ENCODE data around the gene VLDLR. TPM values are rescaled to one million over a fixed set of nuclear protein-coding genes. Genes with fewer than 3 reads are reported as not detected.

VLDLR gene
- 5.7 and 7.3 TPM in 2 replicates for total RNA-seq

GRCh38 chr9:2621722-2622460, at the start of gene VLDLR:
Gene VLDLR (plus strand): TSS chr9:2621787. CDS start chr9:2622190, 403 bp downstream.
- peak; percentile 15 to 28 for DNase-seq (ENCODE audit: low read depth in 2 of 2)

- DNase-seq (ENCODE audit: low read depth in 2 of 2): no peak
Measured at GRCh38 chr9:2574203-2574602, 47.4 kb upstream of the VLDLR start.

GRCh38 chr9:2576631-2577030, 45.0 kb upstream of the VLDLR start:
- DNase-seq (ENCODE audit: low read depth in 2 of 2): peak; percentile 18 to 33

- DNase-seq (ENCODE audit: low read depth in 2 of 2): no peak
Measured at GRCh38 chr9:2583308-2584013, 38.1 kb upstream of the VLDLR start.

- no peak for DNase-seq (ENCODE audit: low read depth in 2 of 2)
Measured at GRCh38 chr9:2591967-2592366, 29.6 kb upstream of the VLDLR start.

GRCh38 chr9:2593744-2594143, 27.8 kb upstream of the VLDLR start:
- DNase-seq (ENCODE audit: low read depth in 2 of 2): no peak

- DNase-seq (ENCODE audit: low read depth in 2 of 2): no peak
Measured at GRCh38 chr9:2595973-2596372, 25.6 kb upstream of the VLDLR start.

GRCh38 chr9:2597483-2597882, 24.1 kb upstream of the VLDLR start:
- DNase-seq (ENCODE audit: low read depth in 2 of 2): no peak

GRCh38 chr9:2599896-2600295, 21.7 kb upstream of the VLDLR start:
- DNase-seq (ENCODE audit: low read depth in 2 of 2): no peak

- no peak for DNase-seq (ENCODE audit: low read depth in 2 of 2)
Measured at GRCh38 chr9:2600307-2600706, 21.3 kb upstream of the VLDLR start.

- DNase-seq (ENCODE audit: low read depth in 2 of 2): no peak
Measured at GRCh38 chr9:2601785-2602378, 19.7 kb upstream of the VLDLR start.

- DNase-seq (ENCODE audit: low read depth in 2 of 2): peak in 1 of 2 donors; percentile 25
Measured at GRCh38 chr9:2602704-2603116, 18.9 kb upstream of the VLDLR start.

GRCh38 chr9:2603621-2604020, 18.0 kb upstream of the VLDLR start:
- no peak for DNase-seq (ENCODE audit: low read depth in 2 of 2)

- no peak for DNase-seq (ENCODE audit: low read depth in 2 of 2)
Measured at GRCh38 chr9:2605246-2605645, 16.3 kb upstream of the VLDLR start.

GRCh38 chr9:2608276-2608675, 13.3 kb upstream of the VLDLR start:
- DNase-seq (ENCODE audit: low read depth in 2 of 2): no peak

GRCh38 chr9:2610985-2611384, 10.6 kb upstream of the VLDLR start:
- DNase-seq (ENCODE audit: low read depth in 2 of 2): no peak

- no peak for DNase-seq (ENCODE audit: low read depth in 2 of 2)
Measured at GRCh38 chr9:2611961-2612360, 9.6 kb upstream of the VLDLR start.

GRCh38 chr9:2613730-2614271, 7.8 kb upstream of the VLDLR start:
- no peak for DNase-seq (ENCODE audit: low read depth in 2 of 2)

GRCh38 chr9:2615497-2615896, 6.1 kb upstream of the VLDLR start:
- DNase-seq (ENCODE audit: low read depth in 2 of 2): no peak

GRCh38 chr9:2616692-2617377, 4.8 kb upstream of the VLDLR start:
- DNase-seq (ENCODE audit: low read depth in 2 of 2): no peak

- no peak for DNase-seq (ENCODE audit: low read depth in 2 of 2)
Measured at GRCh38 chr9:2618289-2618688, 3.3 kb upstream of the VLDLR start.
